T-helper 2 cell treated with Interferon-gamma antibody and Interleukin-4, amounts not matched to agents 5 μg/mL and 100 μg/mL, for 36 hours (primary cell): ENCODE data around the gene ASCL3.

ENCODE experiments used
- DNase-seq: peaks from one replicate; pipeline ENCODE4 v3.0.0; 2021; ENCODE audit warnings: low spot score
- H3K27ac Mint-ChIP-seq: one replicate; pipeline ENCODE4 v1.8.0; 2021; ENCODE audit warnings: mild to moderate bottlenecking, mixed read lengths
- H3K27me3 Mint-ChIP-seq: one replicate; pipeline ENCODE4 v1.8.0; 2021; ENCODE audit warnings: low read depth, mixed read lengths
- H3K36me3 Mint-ChIP-seq: one replicate; pipeline ENCODE4 v1.8.0; 2021; ENCODE audit warnings: low read depth, mixed read lengths
- H3K4me1 Mint-ChIP-seq: one replicate; pipeline ENCODE4 v1.8.0; 2021; ENCODE audit warnings: low read depth, mixed read lengths
- H3K4me3 Mint-ChIP-seq: one replicate; pipeline ENCODE4 v1.8.0; 2022; ENCODE audit warnings: mild to moderate bottlenecking, moderate library complexity, mixed read lengths
- H3K9me3 Mint-ChIP-seq: one replicate; pipeline ENCODE4 v1.8.0; 2021; ENCODE audit warnings: mixed read lengths

ASCL3 gene

GRCh38 chr11:8934742-8935488, 7.9 kb downstream of the ASCL3 start:
- Mint-ChIP-seq H3K27ac (no peak overlapping the region), H3K4me3 (no peak overlapping the region), H3K27me3 (no peaks in the 10 kb centered on the region), H3K36me3 (no peaks in the 10 kb centered on the region), H3K9me3 (no peaks in the 10 kb centered on the region), H3K4me1 (no peaks in the 10 kb centered on the region)
- no peak for DNase-seq

GRCh38 chr11:8933931-8934330, 8.9 kb downstream of the ASCL3 start:
- Mint-ChIP-seq H3K9me3 (no peaks in the 10 kb centered on the region), H3K27me3 (no peaks in the 10 kb centered on the region), H3K36me3 (no peaks in the 10 kb centered on the region), H3K4me1 (no peaks in the 10 kb centered on the region), H3K27ac (no peak overlapping the region), H3K4me3 (no peak overlapping the region)
- no peak for DNase-seq

- Mint-ChIP-seq H3K4me3 (no peak within 1 kb of the TSS), H3K4me1 (no peaks in the 10 kb centered on the region), H3K9me3 (no peaks in the 10 kb centered on the region), H3K27ac (no peak within 1 kb of the TSS), H3K36me3 (no peaks in the 10 kb centered on the region), H3K27me3 (no peaks in the 10 kb centered on the region)
- DNase-seq, result no peak
Observed at GRCh38 chr11:8932564-8933180, 10.1 kb downstream of the ASCL3 start, which contains the start of gene C11orf16. Gene C11orf16 (minus strand): TSS chr11:8932947. CDS start chr11:8932308, 639 bp downstream.

- no peak for DNase-seq
- Mint-ChIP-seq H3K27me3 (no peaks in the 10 kb centered on the region), H3K4me1 (no peaks in the 10 kb centered on the region), H3K27ac (no peak overlapping the region), H3K9me3 (no peaks in the 10 kb centered on the region), H3K36me3 (no peaks in the 10 kb centered on the region), H3K4me3 (no peak overlapping the region)
Observed at GRCh38 chr11:8930456-8931175, 12.2 kb downstream of the ASCL3 start.

- H3K36me3 Mint-ChIP-seq, result no peaks in the 10 kb centered on the region
- H3K9me3 Mint-ChIP-seq, result no peaks in the 10 kb centered on the region
- no peak overlapping the region for H3K27ac Mint-ChIP-seq
- no peak overlapping the region for H3K4me3 Mint-ChIP-seq
- no peak for DNase-seq
- H3K27me3 Mint-ChIP-seq, result no peaks in the 10 kb centered on the region
- no peaks in the 10 kb centered on the region for H3K4me1 Mint-ChIP-seq
Observed at GRCh38 chr11:8928981-8929615, 13.7 kb downstream of the ASCL3 start.

GRCh38 chr11:8928205-8928604, 14.6 kb downstream of the ASCL3 start:
- Mint-ChIP-seq H3K4me1 (no peaks in the 10 kb centered on the region), H3K27me3 (no peaks in the 10 kb centered on the region), H3K9me3 (no peaks in the 10 kb centered on the region), H3K27ac (no peak overlapping the region), H3K4me3 (no peak overlapping the region), H3K36me3 (no peaks in the 10 kb centered on the region)
- DNase-seq, result no peak

- no peak overlapping the region for H3K27ac Mint-ChIP-seq
- no peaks in the 10 kb centered on the region for H3K4me1 Mint-ChIP-seq
- no peak overlapping the region for H3K4me3 Mint-ChIP-seq
Observed at GRCh38 chr11:8927233-8927632, 15.6 kb downstream of the ASCL3 start.

GRCh38 chr11:8926236-8926635, 16.6 kb downstream of the ASCL3 start:
- H3K4me3 Mint-ChIP-seq, result no peak overlapping the region
- H3K27ac Mint-ChIP-seq, result no peak overlapping the region
- H3K27me3 Mint-ChIP-seq, result no peaks in the 10 kb centered on the region
- DNase-seq, result no peak
- H3K9me3 Mint-ChIP-seq, result no peaks in the 10 kb centered on the region
- H3K36me3 Mint-ChIP-seq, result peaks cover 4% of the 10 kb centered on the region
- no peaks in the 10 kb centered on the region for H3K4me1 Mint-ChIP-seq

More at GRCh38 chr11:8927233-8927632, 15.6 kb downstream of the ASCL3 start:
- Mint-ChIP-seq H3K27me3 (no peaks in the 10 kb centered on the region), H3K9me3 (no peaks in the 10 kb centered on the region), H3K36me3 (peaks cover 4% of the 10 kb centered on the region)
- DNase-seq, result no peak

GRCh38 chr11:8925711-8926110, 17.1 kb downstream of the ASCL3 start:
- Mint-ChIP-seq H3K27me3 (no peaks in the 10 kb centered on the region), H3K27ac (no peak overlapping the region), H3K9me3 (no peaks in the 10 kb centered on the region), H3K4me1 (no peaks in the 10 kb centered on the region), H3K36me3 (peaks cover 4% of the 10 kb centered on the region), H3K4me3 (no peak overlapping the region)
- no peak for DNase-seq

- Mint-ChIP-seq H3K27me3 (no peaks in the 10 kb centered on the region), H3K9me3 (no peaks in the 10 kb centered on the region), H3K4me1 (no peaks in the 10 kb centered on the region), H3K36me3 (peaks cover 4% of the 10 kb centered on the region), H3K4me3 (no peak overlapping the region), H3K27ac (no peak overlapping the region)
- DNase-seq, result no peak
Observed at GRCh38 chr11:8922691-8923090, 20.1 kb downstream of the ASCL3 start.

- peaks cover 13% of the 10 kb centered on the region for H3K36me3 Mint-ChIP-seq
Observed at GRCh38 chr11:8917157-8917825, 25.5 kb downstream of the ASCL3 start.

GRCh38 chr11:8914661-8915018, 28.2 kb downstream of the ASCL3 start:
- Mint-ChIP-seq H3K27me3 (peaks cover 9% of the 10 kb centered on the region), H3K36me3 (peaks cover 13% of the 10 kb centered on the region), H3K4me1 (peaks cover 26% of the 10 kb centered on the region), H3K4me3 (peak overlapping the region; percentile 73), H3K9me3 (no peaks in the 10 kb centered on the region), H3K27ac (peak overlapping the region; percentile 80)
- DNase-seq, result no peak

More at GRCh38 chr11:8917157-8917825, 25.5 kb downstream of the ASCL3 start:
- no peaks in the 10 kb centered on the region for H3K9me3 Mint-ChIP-seq
- no peak for DNase-seq
- H3K27ac Mint-ChIP-seq, result no peak overlapping the region
- peaks cover 18% of the 10 kb centered on the region for H3K4me1 Mint-ChIP-seq
- H3K4me3 Mint-ChIP-seq, result no peak overlapping the region
- H3K27me3 Mint-ChIP-seq, result no peaks in the 10 kb centered on the region

GRCh38 chr11:8913961-8914660, 28.7 kb downstream of the ASCL3 start:
- no peaks in the 10 kb centered on the region for H3K9me3 Mint-ChIP-seq
- peaks cover 27% of the 10 kb centered on the region for H3K4me1 Mint-ChIP-seq
- peak overlapping the region; percentile 73 for H3K4me3 Mint-ChIP-seq
- peak; percentile 23 for DNase-seq
- peaks cover 13% of the 10 kb centered on the region for H3K36me3 Mint-ChIP-seq
- H3K27me3 Mint-ChIP-seq, result peaks cover 14% of the 10 kb centered on the region
- H3K27ac Mint-ChIP-seq, result peak overlapping the region; percentile 80
